Stimulated activated CD4-positive, alpha-beta T cell treated with anti-CD3 and anti-CD28 coated beads, Interleukin-4, amount 100 ng/mL, for 48 hours (primary cell): ENCODE data around the gene ANKRD11.

Experiments used
- DNase-seq, 2 donors: peaks; one replicate each; pipeline ENCODE4 v3.0.0-alpha.2; 2020; ENCODE audit warnings: low read depth in 2 of 2

Gene ANKRD11

DNA sequence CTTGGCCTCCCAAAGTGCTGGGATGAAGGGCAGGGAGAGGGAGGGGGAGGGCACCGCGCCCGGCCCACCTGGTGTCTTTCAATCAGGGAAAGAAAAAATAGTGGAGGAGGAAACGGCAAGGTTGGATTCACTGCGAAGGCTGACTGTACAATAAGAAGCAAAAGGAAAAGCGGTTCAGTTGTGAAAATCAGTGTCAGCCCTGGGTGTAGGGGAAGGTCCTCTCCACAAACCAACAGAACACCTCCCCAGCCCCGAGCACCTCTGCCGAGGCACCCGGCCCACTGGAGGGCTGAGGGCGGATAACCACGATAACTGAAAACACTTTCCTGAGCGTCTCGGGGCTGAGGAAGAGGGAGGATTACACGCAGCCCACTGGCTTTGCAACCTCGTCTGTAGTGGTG is 16.4 kb upstream of the ANKRD11 start:
- DNase-seq: no peak

GRCh38 chr16:89506113-89506504 is 15.7 kb upstream of the ANKRD11 start:
- no peak for DNase-seq

DNA sequence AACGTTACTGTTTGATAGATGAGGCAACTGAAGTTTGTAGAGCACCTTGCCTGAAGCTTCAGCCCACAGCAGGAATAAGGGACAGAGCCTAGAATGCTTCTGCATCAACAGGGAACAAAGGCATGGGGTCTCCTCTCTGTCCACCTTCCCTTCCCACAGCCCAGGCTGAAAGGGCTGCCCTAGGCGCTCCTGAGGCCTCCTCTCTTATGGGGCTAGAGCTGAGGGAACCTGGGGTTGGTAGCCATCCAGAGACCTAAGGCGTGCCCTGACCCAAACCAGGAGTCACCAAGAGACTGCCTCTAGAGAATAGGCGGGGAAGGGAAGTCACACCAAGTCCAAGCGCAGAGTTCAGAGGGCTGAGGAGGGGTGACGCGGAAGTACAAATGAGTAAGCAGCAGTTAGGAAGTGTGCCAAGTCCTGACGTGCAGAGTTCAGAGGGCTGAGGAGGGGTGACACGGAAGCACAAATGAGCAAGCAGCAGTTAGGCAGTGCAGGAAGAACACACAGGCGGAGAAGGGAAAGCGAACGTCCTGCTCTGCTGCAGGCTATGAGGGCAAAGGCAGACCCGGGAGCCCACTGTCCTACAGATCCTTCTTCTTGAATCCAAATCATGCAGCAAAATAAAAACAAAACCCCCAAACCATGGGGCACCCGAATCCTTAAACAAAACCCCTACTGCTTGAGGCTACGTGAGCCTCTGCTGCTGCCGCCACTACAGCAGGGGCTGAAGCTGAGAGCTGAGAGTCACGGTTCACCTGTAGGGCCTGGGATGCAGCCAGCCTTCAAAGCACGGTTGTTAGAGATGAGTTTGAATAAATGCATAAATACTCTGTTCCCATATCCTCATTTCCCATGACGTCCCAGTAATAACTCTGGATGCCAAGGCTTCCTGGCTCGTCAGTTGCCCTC is 15.1 kb upstream of the ANKRD11 start:
- DNase-seq: peak; percentile 82 to 86

DNA sequence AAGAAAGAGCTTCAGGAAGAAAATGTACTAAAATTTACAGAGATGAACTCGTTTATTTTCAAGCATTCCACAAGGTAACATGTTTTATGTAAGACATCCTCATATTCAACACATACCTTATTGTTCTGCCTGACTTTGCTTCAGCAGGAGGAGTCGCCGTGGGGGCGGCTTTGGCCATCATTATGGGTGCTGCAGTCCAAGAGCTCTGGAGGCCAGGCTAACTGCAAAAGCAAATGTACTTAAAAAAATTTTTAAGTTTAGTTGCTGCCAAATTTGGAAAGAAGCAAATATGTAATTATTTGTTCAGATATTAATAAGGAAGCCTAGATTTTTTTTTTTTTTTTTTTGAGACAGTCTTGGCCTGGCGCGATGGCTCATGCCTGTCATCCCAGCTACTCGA is 13.7 kb upstream of the ANKRD11 start:
- no peak for DNase-seq

- DNase-seq: no peak
These were observed 11.9 kb upstream of the ANKRD11 start for GRCh38 chr16:89502081-89502843.

- DNase-seq: no peak
These were observed 9.4 kb upstream of the ANKRD11 start for GRCh38 chr16:89499767-89500166.

- no peak for DNase-seq
These were observed 8.5 kb upstream of the ANKRD11 start for GRCh38 chr16:89498839-89499238.

- no peak for DNase-seq
These were observed 4.8 kb upstream of the ANKRD11 start for GRCh38 chr16:89495121-89495520.

DNA sequence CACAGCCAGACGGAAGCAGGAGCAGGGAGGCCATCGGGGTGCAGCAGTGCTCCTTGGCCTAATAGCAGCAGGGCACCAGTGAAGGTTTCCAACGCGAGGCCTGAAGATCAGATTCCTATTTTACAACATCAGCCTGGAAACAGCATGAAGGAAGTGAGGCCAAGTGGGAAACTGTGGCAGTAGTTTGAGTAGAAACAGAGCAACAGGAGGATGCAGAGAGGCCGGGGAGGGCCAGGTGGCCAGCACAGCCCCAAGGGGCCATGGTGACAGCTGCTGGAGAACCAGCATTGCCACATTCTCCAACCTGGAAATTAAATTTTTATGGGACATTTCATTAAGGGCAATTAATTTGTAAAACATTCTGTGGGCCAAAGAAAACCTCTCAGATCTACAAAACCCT is 3.4 kb upstream of the ANKRD11 start:
- DNase-seq: no peak

DNA sequence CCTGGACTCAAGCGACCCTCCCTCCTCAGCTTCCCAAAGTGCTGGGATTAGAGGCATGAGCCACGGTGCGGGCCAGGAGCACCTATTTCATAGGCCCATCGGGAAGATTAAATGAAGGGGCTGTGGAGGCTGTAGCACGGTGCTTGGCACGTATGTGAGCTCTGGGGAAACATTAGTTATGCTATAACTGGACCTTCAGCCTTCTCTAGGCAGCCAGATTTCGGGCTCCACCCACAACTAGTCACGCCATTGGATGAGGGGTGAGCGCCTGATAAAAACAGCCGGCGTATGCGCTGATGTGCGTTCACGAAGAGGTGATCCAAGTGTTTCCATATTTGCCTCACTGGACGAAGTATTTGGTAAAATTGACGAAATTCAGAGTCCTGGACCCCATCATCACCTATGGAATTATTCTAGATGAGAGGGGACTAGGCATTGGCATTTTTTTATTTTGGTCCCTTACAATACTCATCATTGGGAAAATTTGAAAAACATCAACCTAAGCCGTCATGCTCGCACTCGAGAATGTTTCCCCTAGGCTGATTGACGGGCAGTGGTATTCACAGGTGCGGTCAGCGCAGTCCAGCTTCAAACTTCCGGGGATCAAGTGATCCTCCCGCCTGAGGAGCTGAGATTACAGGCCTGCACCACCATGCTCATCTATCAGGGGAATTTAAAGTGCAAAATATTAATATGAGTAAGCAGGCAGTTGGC is 1.8 kb upstream of the ANKRD11 start:
- no peak for DNase-seq

- no peak for DNase-seq
These were observed 993 bp upstream of the ANKRD11 start for GRCh38 chr16:89491238-89491869.

- no peak for DNase-seq
These were observed 393 bp downstream of the ANKRD11 start for GRCh38 chr16:89489898-89490438.

DNA sequence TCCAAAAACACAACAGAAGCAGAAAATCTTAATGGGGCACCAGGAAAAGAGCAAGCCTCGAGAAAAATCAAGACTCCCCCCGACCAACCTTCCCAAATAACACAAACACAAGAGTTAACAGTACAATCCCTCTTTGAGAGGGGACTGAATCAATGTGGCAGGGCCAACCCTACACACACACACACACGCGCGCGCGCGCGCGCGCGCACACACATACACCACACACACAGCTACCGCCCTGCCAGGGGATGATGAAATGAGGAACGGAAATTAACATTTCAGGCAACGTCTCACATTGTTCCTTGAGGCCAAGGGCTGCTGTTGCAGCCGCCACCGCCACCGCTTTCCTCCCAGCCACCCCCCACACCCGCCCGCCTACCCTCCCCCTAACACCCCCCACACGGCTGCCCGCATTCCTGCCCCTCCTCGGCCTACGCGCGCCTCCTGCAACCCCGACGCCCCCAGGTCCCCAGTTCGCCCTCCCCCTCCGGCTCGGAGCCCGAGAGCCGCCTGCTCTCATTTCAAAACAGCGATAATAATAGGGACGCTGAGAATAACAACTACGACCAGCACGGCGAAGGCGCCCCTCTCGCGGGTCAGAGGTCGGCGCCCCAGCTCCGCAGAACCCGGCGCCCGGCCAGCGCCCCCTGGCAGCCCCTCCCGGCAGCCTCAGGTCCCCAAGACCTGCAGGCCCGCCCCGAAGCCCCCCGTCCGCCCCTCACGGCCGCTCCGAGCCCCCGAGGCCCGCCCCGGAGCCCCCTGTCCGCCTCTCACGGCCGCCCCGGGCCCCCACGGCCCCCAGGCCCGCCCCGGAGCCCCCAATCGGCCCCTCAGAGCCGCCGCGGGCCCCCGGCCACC is 1.1 kb downstream of the ANKRD11 start:
- peak; percentile 65 to 78 for DNase-seq

GRCh38 chr16:89485701-89486246 is 4.6 kb downstream of the ANKRD11 start:
- DNase-seq: no peak

GRCh38 chr16:89484923-89485679 is 5.3 kb downstream of the ANKRD11 start:
- DNase-seq: no peak

DNA sequence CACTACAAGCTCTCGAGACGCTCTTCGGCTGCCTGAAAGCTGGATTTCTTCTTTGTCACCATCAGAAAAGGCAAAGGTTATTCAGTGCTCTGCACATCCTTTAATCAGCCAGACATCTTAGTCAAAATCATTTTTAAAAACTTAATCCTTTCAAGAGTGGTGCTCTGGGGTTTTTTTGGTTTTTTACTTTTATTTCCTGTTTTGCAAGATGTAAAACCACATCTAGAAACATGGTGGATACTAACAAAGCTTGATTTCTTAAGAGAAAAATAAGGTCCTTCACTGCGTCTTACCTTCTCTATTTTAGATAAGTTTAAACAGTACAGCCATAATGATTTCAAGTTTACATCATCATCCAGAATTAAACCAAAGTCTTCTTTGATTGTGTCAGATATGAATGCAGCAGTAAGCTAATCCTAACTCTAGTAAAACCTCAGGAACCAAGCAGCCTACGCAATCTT is 6.3 kb downstream of the ANKRD11 start:
- DNase-seq: no peak

GRCh38 chr16:89482817-89483205 is 7.5 kb downstream of the ANKRD11 start:
- no peak for DNase-seq

DNA sequence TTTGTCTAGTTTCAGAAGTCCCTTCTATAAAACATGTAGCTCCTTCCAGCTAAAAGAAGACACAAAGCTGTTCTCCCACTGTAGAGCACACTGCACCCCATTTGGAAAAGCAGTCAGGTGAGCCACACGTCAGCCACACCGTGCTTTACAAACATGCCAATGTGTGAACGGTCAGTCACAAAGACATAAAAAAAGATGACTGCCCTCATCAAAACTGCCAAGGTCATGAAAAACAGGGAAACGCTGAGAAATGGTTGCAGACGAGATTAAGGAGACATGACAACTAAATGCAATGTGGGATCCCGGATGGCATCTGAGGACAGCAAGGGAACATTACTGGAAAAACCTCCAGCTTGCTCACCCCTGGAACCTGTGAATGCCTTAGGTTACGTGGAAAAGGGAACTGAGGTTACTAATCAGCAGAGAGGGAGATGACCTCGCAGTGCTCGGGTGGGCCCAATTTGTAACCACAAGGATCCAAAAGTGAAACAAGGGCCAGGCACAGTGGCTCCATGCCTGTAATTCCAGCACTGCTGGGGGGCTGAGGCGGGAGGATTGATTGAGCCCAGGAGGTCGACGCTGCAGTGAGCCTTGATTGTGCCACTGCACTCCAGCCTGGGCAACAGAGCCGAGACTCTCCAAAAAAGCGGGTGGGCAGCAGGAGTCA is 8.1 kb downstream of the ANKRD11 start:
- DNase-seq: no peak
